OCI-M1 (cell line): ENCODE data around the gene ZWINT.

Source experiments
- DNase-seq: peaks from one replicate; lab custom pipeline; 2025; lab: John Stamatoyannopoulos, UW

The ZWINT gene, protein sequence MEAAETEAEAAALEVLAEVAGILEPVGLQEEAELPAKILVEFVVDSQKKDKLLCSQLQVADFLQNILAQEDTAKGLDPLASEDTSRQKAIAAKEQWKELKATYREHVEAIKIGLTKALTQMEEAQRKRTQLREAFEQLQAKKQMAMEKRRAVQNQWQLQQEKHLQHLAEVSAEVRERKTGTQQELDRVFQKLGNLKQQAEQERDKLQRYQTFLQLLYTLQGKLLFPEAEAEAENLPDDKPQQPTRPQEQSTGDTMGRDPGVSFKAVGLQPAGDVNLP

DNA sequence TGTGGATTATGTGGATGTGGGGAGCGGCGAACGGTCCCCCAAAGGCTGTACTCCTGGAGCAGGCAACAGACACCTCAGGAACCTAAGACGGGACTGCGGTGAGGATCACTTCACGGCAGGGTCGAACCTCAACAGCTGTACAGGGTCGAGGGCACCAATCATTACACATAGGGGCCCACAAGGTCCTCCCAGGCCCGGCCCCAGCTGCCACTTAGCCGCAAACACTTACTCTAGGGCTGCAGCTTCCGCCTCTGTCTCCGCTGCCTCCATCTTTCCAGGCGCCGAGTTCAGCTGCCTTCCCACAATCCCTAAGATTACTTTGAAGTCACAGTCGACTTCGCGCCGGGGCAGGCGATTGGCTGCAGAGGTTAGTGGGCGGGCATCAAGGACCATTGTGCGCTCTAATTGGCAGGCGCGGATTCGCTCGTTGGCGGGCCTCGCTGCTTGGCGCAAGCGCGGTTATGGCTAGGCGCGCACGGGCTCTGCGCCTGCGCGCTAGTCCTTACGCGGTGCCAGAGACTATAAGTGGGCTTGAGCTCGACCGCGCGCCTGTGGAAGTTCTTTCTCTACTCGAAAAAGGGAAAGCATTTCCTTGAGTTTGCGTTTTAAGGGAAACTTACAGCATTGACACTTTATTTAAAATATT lies at the start of gene ZWINT:
Gene ZWINT, minus strand, starts transcription at position 293 of the 646 bp plus-strand sequence. Its CDS starts 23 bp downstream, at position 270.
- DNase-seq, result peak; percentile 99

DNA sequence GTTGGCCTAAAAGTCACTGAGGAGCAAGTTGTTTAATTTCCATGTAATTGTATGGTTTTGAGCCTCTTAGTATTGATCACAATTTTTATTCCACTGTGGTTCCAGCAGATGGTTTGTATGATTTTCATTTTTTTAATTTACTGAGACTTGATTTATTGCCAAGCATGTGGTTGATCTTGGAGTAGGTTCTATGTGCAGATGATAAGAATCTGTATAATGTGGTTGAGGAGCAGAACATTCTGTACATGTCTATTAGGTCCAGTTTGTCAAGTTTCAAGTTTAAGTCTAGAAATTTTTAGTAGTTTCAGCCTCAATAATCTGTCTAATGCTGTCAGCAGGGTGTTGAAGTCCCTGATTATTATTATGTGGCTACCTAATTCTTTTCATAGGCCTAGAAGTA lies 22.7 kb upstream of the ZWINT start:
- no peak for DNase-seq

DNA sequence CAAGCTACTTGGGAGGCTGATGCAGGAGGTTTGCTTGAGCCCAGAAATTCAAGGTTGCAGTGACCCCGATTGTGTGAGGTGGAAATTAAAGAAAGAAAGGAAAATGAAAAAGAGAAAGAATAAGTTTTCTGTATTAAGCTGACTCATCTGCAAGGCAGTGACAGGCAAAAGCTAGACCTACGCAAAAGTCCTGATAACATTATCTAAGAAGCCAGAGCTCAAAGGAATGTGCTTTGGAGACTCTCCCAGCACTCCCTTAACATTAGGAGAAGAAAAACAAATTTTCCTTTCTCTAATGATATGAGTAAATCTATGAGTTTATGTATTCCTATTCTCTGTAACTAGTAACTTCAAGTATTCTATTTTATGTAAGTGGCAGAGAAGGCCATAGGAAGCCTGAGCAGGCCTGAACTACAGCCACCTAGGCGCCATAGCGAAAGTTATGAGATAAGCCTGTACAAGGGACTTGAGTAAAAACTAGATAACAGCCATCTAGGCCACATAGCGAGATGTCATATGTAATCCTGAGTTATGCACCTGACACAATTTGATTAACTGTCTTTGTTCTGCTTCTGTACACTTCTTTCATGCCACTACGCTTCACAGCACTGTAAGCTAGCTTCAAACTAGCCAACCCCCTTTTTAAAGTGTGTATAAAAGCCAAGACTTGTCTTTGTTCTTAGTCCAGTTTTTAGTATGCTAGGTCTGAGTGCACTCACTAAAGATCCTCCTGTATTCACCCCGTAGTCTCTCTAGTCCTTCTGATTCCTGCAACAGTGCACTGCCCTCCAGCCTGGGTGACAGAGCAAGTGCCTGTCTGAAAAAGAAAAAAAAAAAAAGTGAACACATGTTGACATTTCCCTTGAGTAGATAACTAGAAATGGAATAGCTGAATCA lies 9.4 kb upstream of the ZWINT start:
- DNase-seq, result peak; percentile 82

DNA sequence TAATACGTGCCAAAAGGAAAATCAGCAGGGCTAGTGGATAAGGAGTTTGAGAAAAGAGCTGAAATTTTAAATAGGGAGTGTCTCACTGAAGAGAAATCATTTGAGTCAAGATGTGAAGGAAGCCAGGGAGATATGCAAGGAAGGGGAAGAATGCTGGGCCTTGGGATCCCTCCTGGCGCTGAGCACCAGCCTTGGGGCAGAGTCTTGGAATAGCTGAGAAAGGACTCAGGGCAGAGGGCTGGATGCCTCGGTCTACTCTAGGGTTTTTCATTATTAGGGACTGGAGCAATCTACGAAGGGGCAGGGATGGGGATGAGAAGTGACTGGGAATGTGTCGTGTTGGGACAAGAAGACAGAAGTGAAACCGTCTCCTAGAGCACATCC lies 484 bp downstream of the ZWINT start:
- no peak for DNase-seq

DNA sequence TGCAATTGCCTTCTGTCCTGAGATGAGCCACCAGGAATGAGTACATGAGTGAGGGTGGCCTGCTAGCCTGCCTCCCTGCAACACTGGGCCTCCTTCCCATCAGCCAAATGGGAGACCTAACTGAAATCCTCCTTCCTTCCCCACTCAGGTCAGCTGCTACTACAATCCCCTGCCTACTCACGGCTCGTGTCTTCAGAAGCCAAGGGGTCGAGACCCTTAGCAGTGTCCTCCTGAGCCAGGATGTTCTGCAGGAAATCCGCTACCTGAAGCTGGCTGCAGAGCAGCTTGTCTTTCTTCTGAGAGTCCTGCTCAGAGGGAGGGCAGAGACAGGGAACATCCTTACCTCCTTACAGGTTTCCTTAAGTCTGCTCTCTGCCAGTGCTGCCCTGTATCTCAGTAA lies 1.2 kb downstream of the ZWINT start:
- DNase-seq, result no peak

DNA sequence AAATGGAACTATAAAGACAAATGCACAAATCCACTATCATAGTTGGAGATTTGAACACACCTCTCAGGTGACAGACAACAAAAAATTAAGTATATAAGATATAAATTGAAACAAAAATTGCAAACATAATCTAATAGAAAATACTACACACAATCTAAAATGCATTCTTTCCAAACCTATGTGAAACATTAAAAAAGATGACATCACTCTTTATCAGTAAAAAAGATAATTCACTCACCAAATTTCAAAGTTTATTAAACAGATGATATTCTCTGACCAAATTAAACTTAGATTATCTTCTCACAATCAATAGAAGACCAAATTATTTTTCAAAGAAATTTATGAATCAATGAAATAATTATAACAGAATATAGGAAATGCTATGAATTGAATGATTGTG lies 4.0 kb downstream of the ZWINT start:
- no peak for DNase-seq

DNA sequence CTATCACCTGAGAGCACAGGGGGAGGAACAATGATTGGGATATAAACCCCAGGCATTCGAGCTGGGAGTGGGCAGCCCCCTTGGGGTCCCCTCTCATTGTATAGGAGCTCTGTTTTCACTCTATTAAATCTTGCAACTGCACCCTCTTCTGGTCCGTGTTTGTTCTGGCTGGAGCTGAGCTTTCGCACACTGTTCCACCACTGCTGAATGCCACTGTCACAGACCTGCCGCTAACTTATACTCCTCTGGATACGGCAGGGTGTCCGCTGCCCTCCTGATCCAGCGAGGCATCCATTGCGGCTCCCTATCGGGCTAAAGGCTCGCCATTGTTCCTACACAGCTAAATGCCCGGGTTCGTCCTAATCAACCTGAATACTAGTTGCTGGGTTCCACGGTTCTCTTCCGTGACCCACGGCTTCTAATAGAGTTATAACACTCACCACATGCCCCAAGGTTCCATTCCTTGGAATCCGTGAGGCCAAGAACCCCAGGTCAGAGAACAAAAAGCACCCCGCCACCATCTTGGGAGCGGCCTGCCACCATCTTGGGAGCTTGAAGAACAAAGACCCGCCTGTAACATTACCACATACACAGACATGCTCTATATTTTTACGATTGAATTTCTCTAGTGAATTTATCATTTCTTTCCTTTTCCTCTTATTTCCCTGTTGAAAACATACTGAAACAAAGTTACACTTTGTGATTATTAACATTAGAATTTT lies 9.0 kb downstream of the ZWINT start:
- no peak for DNase-seq

DNA sequence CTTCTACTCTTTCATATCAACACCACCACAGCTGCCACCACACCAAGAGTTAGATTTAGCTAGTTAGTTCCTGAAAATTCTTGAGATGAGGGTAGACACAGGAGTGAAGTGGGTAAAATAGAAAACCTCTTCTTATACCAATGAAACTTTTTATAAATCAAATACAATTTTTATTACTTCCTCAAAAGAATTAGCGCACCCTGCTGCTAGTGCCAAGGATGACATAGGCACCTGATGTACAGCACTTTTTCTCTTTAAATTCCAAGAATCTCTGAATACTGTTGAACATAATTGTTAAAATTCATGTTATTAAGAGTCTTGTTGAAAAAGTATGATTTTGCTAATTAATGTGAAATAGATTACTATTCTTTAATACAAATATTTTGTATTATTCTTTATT lies 11.4 kb downstream of the ZWINT start:
- DNase-seq, result peak; percentile 63

DNA sequence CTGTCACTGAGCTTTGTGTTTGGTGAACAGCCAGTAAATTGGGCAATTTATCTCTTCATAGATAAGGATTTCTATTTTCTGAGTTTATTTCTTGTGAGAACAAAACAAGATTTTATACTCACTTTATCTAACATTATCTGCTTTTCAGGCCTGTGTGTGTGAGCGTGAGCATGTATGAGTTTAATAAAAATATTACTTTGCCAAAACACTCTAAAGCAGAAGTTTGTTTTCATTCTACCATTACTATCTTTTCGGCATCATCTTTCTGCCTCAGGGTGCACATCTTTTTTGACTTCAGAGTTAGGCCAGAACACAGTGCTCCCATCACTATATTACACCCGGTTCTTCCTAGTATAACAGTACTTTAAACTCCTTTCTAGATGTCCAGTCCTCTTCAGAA lies 13.0 kb downstream of the ZWINT start:
- no peak for DNase-seq

DNA sequence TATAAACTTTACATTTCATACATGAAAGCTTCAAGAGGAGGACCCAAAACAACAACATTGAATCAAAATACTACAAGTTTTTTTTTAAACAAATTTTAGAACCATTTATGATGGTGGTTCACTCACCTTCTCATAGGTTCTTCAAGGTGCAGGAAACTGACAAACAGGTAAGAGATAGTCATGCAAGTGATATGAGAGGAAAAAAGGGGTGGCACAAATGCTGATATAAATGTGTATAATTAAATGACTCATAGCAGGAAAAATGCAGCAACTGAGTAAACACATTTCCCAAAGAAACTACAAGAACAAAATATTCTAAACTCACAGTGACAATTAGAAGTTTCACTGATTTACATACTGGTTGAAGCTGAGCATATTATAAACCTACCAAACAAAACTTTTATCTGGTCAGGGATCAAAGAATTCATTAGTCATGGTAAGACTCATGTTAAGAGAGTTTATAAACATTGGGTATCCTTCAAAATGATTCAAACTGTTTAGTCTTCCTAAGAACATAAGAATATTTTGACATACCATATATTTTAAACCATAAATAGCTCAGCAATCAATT lies 14.1 kb downstream of the ZWINT start:
- DNase-seq, result no peak

DNA sequence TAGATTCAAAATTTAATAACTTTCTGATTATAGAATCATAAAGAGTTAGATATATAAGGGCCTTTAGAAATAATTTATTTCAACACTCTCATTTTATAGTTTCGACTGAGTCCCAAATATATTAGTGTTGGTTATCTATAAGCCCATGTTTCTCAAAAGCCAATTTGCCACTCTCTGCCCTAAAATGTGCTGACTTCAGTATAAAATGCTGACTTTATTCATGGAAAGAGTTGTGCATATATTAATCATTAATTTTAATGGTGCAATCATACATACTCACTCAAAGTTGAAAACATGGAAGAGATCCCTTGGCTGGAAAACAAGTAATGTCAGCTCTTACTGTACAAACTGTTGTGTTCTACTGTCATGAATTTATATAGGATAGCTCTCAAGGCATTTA lies 19.4 kb downstream of the ZWINT start:
- no peak for DNase-seq

DNA sequence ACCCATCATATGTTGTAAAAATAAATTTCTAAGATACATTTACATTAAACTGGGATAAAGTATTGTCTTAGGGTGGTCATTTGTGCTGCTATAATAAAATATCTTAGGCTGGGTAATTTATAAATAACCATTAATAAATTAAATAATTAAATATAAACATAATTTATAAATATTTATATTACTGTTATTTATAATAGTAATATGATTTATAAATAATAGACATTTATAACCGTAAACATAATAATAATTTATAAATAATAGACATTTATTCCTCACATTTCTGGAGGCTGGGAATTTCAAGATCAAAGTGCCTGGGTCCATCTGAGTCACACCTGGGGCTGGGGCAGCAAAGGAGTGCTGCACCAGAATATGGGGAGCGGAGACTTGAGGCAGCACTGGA lies 31.1 kb downstream of the ZWINT start:
- DNase-seq, result no peak

DNA sequence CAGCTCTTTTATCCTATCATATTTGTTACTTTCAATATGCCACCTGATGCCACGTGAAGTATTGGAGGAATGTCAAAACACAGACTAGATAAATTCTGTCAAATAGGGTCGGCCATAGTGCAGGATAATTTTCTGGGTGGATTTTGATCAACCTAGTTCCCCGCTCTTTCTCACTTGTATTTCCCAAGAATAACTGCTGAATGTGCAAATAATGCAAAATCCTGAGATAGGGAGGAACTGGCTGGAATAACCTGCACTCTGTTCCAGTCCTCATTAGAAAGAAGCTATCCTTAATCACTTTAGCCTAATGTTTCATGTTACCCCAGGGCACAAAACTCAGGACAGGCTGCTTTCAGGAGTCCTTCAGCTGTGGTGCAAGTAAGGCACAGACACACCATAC lies 33.9 kb downstream of the ZWINT start:
- DNase-seq, result no peak

DNA sequence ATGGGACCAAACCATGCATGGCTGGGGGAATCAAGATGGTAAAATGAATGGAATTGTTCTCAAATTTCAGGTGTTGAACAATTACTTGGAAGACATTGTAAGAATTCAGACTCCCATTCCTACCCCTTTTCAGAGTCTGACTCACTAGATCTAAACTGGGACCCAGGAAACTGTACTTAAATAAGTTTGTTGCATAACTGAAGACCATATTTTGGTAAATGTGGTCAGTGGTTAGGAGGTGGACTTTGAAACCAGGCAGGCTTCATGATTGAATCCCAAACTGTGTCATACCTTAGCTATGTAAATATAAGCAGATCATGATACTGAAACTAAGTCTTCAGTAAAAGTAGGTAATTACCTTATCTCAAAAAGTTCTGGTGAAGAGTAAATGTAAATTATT lies 41.7 kb downstream of the ZWINT start:
- DNase-seq, result peak; percentile 46

DNA sequence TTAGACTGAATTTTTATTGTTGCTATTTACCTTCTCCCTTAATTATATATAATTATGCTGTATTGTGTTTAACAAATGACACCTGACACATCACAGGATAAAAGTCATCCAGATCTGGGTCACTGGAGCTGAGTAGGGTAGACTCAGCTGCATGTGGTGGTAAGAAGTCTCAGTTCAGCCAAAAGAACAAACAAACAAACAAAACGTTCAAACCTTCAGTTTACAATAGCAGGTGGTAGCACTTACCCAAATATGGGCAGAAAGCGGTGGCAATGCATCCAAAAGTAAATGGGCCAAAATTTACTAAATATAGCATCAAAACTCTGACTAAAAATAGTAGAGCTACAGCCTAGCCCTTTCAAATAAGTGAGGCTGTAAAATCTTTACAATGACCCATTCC lies 42.2 kb downstream of the ZWINT start:
- DNase-seq, result no peak

DNA sequence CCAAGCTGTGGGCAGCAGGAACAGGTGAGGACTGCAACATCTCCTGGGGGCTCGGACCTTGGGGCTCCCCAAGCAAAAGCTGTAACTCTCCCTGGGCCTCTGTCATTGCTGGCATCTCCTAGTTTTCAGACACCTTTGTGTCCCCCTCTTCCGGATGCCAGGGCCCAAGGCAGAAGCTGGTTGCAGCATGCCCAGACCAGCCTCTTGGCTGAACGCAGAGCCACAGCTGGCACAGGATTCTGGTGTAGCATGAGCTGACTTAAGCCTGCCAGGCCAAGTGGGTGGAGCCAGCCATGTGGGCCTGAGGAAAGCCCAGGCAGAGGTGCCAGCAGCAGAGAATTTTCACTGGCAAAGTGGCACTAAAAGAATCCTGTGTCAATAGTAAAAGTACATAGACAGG lies 43.5 kb downstream of the ZWINT start:
- no peak for DNase-seq

DNA sequence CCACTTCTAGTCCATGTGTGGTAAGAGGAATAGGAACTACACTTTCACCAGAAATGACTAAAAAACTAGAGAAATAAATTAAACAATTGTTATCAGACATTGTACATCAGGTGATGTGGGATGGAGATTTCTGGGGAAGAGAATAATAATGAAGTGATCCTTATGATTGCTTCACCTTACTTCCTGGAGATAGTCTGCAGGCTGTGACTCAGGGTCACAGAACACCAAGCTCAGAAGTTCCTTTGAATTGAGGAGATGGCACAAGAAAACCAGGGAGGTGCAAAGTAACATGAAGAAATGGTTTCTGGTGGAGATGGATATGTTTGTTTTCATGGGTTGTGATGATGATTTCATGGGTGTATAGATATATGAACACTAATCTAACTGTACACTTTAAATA lies 44.5 kb downstream of the ZWINT start:
- DNase-seq, result no peak
